Measurements from ENCODE around the gene TADA1.
"Not testable (repeated sequence)": the region's sequence is repeated elsewhere in the genome, so short reads cannot be mapped to it uniquely, and the experiment has no call there.

Gene TADA1

DNA sequence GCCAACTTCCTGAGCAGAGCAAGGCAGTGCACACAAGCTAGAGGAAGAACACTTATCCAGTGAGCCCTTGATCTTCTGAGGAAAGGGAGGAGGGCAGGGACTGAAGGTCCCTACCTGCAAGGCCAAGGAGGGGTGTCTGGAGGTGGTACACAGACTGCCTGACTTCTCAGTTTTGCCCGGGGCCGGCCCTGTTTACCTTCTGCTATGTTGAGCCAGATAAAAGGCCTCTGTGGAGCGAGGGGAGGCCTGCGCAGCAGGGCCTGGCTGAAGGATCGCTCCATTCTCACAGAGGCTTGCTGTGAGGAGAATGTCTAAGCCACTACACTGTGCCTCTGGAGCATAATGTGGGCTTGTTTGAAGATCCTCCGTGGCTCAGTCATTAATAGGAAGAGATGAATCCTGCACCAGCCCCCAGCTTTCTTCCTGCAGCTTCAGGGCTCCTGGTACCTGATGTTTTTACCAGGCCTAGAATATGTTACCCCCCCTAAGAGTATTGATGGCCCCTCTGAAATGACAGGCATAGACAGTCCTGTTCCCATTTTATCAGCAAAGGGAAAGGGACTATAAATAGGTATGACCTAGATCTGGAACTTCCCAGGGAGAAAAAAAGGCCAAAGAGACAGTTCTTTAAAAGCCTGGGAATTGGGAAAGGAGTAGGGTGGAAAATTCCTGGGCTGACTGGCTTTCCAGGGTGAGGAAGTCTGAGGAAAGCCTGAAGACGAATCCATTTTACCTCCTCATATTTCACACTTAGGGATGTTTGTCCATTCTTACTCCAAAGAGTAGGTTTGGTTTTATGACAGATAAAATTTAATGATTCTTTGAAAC is 32.1 kb downstream of the TADA1 start:
- DNase-seq (ENCODE audit: low read depth, low spot score), result no peak

DNA sequence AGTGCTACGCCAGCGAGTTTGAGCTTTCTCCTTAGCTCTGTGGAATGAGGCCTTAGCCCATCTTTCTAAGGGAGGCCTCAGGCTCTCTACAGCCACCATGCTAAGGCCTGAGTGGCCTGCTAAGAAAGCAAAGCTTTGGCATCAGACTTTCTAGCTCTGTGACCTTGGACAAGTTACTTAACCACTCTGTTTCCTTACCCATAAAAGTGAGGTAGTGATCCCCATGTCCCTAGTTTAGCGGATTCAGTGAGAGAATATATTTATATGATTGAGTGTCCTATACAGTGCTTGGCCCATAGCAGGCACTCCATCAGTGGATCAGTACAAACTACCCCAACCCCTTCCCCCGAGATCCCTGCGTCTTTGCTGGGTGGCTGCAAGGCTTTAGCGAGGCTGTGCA is 32.7 kb downstream of the TADA1 start:
- no peak for DNase-seq (ENCODE audit: low read depth, low spot score)

DNA sequence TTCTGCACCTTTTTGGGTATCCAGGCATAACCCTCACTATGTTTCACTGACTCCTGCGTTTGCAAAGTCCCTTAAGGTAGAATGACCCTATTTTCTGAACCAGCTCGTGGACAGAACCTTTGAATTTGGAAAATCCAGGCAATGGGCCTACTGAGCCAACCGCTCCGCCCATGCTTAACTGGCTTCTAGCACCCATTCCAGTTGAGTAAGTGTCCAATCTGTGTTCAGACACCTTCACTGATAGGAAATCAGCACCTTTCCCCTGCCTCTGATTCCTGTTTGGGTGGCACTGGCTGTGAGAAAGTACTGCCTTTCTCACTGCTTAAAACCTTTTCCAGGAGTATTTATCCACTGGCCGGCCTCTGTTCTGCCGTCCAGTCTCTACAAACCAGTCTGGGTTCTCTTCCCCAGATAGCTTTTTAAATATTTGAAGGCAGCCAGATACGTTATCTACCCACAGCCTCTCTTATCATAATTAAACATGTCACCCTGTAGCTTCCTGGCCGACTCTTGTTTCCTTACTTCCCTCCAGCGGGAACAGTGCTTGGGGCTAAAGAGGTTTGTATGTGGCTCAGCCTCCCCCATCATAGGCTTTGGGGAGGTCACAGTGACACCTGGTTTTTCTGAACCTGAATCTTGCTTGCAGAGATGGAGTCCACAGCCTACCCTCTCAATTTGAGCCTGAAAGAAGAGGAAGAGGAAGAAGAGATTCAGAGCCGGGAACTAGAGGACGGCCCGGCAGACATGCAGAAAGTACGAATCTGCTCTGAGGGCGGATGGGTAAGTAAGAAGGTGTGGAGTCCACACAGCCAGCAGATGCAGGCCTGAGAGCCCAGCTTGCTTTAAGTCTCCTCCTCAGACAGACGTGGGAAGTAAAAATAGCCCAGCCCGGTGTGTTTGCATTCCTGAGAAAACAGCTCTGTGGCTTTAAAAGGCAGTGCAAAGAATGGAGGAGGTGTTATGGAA is 35.5 kb downstream of the TADA1 start:
- peak; percentile 63 for DNase-seq (ENCODE audit: low read depth, low spot score)

DNA sequence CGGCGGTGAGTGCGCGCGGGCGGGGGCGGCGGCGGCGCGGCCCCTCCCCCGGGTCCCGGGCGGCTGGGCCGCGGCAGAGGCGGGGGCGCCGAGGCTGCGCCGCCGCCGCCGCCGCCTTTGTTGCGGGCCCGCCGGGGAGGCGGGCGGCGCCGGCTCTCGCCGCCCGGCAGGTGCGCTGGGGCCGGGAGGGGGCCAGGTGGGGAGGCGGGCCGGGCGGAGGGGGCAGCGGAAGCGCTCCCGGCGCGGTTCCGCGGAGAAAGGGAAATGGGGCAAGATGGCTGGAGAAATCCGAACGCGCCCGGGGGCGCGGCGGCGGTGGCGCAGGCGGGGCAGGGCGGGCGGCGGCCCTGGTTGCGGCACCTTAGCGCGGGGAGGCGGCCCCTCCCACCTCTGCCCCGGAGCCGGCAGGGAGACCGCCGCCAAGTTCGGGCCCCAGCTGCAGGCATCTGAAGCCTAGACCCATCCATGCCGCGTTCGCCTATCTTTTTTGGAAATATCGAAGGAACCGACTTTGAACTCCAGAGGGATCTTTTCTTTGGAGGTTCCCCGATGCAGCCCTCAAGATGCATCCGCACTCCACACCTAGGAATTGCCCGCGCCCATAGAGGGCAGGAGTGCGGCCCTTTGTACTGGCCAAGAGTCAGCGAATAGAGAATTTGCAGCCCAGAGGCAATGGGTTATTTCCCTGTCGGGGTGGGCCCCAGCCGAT is 36.3 kb downstream of the TADA1 start:
- peak; percentile 74 for DNase-seq (ENCODE audit: low read depth, low spot score)

DNA sequence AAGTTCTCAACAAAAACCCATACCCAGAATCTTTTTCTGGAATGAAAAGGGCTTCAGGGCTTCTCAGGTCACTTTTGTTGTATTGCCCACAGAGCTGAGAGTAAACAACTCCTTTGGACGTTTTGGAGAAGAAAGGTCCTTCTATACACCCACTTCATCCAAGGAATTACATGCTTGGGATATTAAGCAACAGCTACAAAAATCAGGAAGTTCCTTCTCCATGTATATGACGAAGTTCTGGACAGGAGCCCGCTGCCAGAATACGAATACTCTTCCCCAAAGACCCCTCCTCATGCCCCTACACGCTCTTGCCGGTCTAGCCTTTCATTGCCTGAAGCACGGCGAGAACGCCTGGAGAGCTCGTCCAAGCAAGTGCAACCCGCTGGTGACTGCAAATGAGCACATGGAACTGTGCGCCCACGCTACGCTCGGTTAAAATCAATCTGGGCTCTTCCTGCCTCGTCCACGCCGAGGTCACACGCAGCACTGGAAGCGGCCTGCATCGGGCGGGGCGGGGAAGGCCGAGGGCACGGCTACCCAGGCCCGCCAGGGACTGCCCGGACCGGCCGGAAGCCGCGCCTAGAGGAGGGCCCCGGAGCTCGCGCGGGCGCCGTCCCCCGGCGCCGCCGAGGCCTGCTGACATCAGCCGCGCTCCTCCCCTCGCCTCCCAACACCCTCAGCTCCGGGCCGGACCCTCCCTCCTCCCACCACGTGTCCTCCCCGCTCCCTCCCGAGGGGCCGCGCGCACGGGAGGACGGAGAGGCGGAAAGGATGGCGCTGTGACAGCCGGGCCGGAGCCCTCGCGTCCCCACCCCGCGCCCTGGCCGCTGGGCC is 37.1 kb downstream of the TADA1 start, which contains the start of gene POGK:
POGK (plus strand) TSS at position 710 of the 834 bp plus-strand sequence. CDS start 1,482 bp downstream, outside the sequence.
- peak; percentile 97 for DNase-seq (ENCODE audit: low read depth, low spot score)

DNA sequence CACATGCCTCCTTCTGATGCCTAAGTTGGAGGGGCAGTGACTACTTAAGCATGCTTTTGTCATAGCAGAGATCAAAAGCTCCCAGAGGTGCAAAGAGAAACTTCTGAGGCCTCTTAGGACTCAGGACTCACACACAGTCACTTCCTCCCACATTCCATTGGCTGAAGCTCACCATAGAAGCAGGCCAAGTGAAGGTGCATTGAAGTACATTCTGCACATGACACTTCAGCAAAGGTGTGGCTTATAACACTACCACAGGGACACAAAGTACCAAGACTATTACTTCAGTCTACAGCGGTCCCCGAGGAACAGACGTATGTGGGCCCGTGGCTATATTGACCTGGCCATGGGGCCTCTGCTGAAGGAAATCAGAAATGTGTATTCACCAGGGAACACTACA is 39.3 kb downstream of the TADA1 start:
- DNase-seq (ENCODE audit: low read depth, low spot score), result no peak

DNA sequence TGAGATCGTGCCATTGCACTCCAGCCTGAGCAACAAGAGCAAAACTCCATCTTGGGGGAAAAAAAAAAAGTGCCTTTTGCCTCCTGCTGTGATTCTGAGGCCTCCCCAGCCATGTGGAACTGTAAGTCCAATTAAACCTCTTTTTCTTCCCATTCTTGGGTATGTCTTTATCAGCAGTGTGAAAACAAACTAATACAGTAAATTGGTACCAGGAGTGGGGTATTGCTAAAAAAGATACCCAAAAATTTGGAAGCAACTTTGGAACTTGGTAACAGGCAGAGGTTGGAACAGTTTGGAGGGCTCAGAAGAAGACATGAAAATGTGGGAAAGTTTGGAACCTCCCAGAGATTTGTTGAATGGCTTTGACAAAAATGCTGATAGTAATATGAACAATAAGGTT is 46.3 kb downstream of the TADA1 start:
- DNase-seq (ENCODE audit: low read depth, low spot score), result not testable (repeated sequence)

DNA sequence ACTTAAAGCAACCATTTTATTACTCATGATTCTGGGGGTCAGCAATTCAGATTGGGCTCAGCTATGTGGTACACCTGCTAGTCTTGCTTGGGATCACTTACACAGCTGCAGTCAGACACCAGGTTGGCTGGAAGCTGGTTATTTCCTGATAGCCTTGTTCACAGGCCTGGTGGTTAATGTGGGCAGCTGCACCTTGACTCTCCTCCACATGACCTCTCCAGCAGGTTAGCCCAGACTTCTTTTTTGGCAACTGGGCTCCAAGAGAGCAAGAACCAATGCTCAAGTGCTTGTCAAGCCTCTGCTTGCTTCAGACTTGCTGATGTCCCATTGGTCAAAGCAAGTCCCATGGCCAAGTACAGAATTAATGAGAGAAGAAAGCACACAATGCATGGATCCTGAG is 48.6 kb downstream of the TADA1 start:
- DNase-seq (ENCODE audit: low read depth, low spot score), result no peak

DNA sequence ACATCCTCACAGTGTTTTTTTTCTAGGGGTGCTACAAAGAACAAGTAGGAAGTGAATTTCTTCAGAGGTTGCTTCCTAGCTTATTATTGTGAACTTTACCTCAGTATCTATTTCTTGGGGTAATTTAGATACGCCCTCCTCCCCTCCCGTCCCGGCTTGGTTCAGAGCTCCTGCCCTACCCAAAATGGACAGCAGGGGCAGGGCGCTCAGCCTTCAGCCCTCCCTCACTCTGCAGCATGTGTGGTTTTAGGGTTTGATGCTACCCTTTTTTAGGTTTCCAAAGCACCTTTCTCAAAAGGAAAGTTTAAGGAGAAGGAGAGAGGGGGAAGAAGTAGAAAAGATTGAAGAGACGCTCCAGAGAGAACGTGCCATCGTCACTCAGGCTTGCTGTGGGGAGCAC is 53.7 kb downstream of the TADA1 start:
- no peak for DNase-seq (ENCODE audit: low read depth, low spot score)

DNA sequence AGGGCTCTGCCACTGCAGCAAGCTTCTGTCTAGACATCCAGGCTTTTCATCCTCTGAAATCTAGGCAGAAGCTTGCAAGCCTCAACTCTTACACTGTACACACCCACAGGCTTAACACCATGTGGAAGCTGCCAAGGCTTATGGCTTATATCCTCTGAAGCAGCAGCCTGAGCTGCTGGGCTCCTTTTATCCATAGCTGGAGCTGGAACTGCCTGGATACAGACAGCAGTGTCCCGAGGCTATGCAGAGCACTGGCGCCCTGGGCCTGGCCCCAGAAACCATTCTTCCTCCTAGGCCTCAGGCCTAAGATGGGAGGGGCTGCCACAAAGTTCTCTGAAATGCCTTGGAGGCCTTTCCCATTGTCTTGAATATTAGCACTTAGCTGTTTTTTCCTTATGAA is 56.1 kb downstream of the TADA1 start:
- DNase-seq (ENCODE audit: low read depth, low spot score), result no peak

DNA sequence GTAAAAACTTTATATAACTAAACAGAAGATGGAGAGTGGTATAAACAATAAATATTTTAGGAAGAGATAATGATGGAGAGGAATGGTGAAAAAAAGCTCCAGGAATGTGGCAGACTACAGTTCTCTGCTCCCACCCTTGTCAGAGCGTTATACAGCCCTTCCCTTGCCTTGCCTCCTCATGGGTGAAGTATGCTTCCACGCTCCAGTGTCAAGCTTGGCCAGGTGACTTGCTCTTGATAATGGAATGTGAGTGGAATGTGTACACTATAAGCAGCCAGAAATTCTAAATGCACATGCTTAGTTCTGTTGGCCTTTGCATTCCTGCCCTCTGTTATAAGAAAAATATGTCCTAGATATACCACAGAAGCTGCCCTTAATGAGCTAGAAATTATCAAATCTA is 61.5 kb downstream of the TADA1 start:
- DNase-seq (ENCODE audit: low read depth, low spot score), result peak; percentile 68

DNA sequence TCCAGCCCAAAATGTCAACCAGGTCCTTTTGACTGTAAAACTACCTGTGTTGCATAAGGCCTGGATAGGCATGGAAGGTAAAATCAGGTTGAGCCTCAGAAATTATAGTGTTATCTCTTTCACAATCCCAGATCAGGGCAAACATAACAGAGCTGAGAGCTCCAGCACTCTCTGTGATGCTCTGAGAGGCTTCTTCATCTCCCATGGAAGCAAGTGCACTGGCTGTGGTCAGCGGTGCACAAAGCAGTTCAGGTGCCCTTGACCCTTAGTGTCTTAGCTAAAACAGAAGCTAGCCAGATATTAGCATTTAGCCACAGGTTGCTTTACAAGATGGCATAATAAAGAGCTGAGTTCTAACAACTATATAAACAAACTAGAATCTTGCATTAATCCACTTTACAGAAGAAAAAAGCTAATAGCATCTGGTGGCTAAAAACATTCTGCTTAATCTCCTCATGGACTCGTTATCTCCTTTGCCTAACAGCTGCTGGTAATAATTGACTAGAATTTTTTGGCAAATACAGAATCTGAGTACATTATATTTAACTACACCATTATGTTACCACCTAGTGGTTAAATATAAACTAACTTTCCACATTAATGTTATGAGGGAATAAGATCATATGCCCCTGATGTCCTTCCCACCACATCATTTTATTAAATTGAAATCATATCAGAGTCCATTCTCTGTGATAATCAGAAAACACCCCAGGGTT is 62.4 kb downstream of the TADA1 start:
- no peak for DNase-seq (ENCODE audit: low read depth, low spot score)

DNA sequence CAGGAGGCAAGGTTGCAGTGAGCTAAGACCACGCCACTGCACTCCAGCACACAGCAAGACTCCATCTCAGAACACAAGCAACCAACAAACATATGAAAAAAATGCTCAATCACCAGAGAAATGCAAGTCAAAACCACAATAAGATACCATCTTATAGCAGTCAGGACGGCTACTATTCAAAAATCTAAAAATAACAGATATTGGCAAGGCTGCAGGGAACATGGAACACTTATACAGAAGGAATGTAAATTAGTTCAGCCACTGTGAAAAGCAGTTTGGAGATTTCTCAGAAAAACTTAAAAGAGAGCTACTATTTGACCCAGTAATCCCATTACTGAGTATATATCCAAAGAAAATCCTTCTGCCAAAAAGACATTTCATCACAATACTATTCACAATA is 64.4 kb downstream of the TADA1 start:
- peak; percentile 65 for DNase-seq (ENCODE audit: low read depth, low spot score)

DNA sequence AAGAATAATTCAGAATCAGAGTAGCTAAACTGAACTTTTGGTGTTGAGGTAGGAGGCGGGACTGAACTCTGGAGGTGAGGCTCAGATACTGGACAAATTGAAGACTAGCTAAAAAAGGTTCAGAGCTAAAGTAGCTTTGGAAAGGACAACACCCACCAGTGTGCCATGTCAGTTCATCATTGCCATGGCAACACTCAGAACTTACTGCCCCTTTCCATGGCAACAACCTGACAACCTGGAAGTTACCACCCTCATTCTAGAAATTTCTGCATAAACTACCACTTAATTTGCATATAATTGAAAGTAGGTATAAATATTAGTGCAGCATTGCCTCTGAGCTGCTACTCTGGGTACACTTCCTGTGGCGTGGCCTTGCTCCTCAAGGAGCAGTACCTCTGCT is 67.1 kb downstream of the TADA1 start:
- no peak for DNase-seq (ENCODE audit: low read depth, low spot score)
